Prostate gland (tissue), 2 donors: Measurements from ENCODE around the gene AHNAK. TPM values are rescaled to one million over a fixed set of nuclear protein-coding genes. Genes with fewer than 3 reads are reported as not detected.

Experiments
- DNase-seq: peaks from one replicate; pipeline ENCODE4 v3.0.0-alpha.2; 2019; ENCODE audit warnings: low spot score
- H3K27ac ChIP-seq, 2 donors: fragments of 200-600 bp; sonication (generic); 2 replicates each; pipeline ENCODE4 v1.5.1; 2017 to 2019
- H3K27me3 ChIP-seq: fragments of 200-600 bp; sonication (generic); replicated peaks from 2 replicates; pipeline ENCODE4 v1.5.1; 2019; ENCODE audit not compliant: insufficient read depth
- H3K36me3 ChIP-seq, 2 donors: fragments of 200-600 bp; sonication (generic); 1 replicate in 1 of 2; 2 replicates in 1 of 2; pipeline versions ENCODE4 v1.5.1 to v1.8.1; 2017 to 2019
- H3K4me1 ChIP-seq: fragments of 200-600 bp; sonication (generic); replicated peaks from 2 replicates; pipeline ENCODE4 v1.5.1; 2019
- H3K4me3 ChIP-seq, 2 donors: fragments of 200-600 bp; sonication (generic); 2 replicates each; pipeline ENCODE4 v1.5.1; 2017 to 2019
- H3K9me3 ChIP-seq: fragments of 200-600 bp; sonication (generic); 2 replicates; pipeline ENCODE4 v1.5.1; 2017
- POLR2A ChIP-seq: fragments of 450-650 bp; IDR thresholded peaks from one replicate; pipeline ENCODE4 v1.6.1; 2016; ENCODE audit warnings: antibody characterized with exemption, mild to moderate bottlenecking
- POLR2AphosphoS5 ChIP-seq: sonication (generic); formaldehyde crosslinking; IDR thresholded peaks from one replicate; pipeline ENCODE4 v1.6.1; 2017; ENCODE audit warnings: antibody characterized with exemption
- WGBS: methylation state at CpG from one replicate; pipeline ENCODE4 v1.1.5; 2018; 5-methylcytosine and 5-hydroxymethylcytosine counted together
- intact Hi-C: fragments of 100-400 bp; cut with DNase I; formaldehyde crosslinking; loops from one replicate; pipeline ENCODE4 v1.14.2; 2022
- total RNA-seq, 2 donors: library from RNA; depleted of rRNA; stranded (reverse); fragments of >200 nt; gene quantifications; one replicate each; pipeline ENCODE4 v1.1.0, GENCODE V29; 2016
- TF ChIP-seq, protein P1 (sequence below), 4 experiments: fragments of 200-600 bp in 2 of 4; fragments of 450-650 bp in 2 of 4; sonication (generic) in 2 of 4; IDR thresholded peaks; 1 replicate in 3 of 4; 2 replicates in 1 of 4; pipeline ENCODE4 v1.5.1; 2016 to 2019; ENCODE audit warnings: antibody characterized with exemption in 4 of 4, mild to moderate bottlenecking in 2 of 4, moderate library complexity in 2 of 4

The AHNAK gene
- total RNA-seq, 2 donors from 2014 or later = 367 to 434 TPM

DNA sequence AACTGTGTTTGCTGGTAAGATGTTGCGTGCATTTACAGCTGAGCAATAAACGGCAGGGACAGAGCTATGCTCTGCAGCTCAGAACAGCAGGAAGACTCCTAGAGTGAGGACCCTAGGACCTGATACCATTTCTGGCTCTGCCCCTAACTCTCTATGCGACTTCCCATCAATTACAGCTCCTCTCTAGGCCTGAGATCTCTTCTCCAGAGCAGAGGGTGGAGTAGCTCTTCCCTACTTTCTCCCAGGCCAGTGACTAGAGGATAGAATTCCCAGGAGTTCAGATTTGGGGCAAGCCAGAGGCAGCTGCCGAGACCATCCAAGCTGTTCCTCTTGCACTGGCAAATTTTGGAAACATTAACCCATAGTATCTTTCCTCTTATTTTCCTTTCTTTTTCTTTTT is 140.6 kb downstream of the AHNAK start:
- H3K36me3 ChIP-seq = no peaks in the 10 kb centered on the region
- no peak overlapping the region for H3K4me3 ChIP-seq
- no peak overlapping the region for H3K27ac ChIP-seq
- DNase-seq = no peak
- TF ChIP-seq POLR2AphosphoS5 (no peak), POLR2A (no peak)
- TF ChIP-seq, protein P1, sequence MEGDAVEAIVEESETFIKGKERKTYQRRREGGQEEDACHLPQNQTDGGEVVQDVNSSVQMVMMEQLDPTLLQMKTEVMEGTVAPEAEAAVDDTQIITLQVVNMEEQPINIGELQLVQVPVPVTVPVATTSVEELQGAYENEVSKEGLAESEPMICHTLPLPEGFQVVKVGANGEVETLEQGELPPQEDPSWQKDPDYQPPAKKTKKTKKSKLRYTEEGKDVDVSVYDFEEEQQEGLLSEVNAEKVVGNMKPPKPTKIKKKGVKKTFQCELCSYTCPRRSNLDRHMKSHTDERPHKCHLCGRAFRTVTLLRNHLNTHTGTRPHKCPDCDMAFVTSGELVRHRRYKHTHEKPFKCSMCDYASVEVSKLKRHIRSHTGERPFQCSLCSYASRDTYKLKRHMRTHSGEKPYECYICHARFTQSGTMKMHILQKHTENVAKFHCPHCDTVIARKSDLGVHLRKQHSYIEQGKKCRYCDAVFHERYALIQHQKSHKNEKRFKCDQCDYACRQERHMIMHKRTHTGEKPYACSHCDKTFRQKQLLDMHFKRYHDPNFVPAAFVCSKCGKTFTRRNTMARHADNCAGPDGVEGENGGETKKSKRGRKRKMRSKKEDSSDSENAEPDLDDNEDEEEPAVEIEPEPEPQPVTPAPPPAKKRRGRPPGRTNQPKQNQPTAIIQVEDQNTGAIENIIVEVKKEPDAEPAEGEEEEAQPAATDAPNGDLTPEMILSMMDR (IDR thresholded peaks at IDR 0.05) = no peak
- 54% methylated on average over 4 of the region's 4 CpGs for WGBS
- intact Hi-C loops = no loop called here
- no peaks in the 10 kb centered on the region for H3K27me3 ChIP-seq
- H3K4me1 ChIP-seq = peaks cover 8% of the 10 kb centered on the region
- no peaks in the 10 kb centered on the region for H3K9me3 ChIP-seq

DNA sequence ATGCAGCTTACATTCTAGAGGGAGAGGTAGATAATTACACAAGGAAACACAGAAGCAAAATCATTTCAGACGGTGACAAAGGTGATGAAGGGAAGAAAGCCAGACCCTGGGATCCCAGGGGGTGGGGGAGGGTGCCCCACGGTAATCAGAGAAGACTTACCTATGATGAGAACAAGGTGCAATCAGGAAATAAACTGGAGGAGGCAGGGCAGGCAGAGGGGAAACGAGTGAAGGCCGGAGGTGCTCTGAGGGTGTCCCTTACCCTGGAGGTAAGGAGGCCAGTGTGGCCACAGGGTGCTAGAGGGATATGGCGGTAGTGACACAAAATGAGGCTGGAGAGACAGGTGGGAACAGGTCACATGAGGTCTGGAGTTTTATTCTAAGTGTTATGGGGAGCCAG is 141.7 kb downstream of the AHNAK start:
- intact Hi-C loops = no loop called here

DNA sequence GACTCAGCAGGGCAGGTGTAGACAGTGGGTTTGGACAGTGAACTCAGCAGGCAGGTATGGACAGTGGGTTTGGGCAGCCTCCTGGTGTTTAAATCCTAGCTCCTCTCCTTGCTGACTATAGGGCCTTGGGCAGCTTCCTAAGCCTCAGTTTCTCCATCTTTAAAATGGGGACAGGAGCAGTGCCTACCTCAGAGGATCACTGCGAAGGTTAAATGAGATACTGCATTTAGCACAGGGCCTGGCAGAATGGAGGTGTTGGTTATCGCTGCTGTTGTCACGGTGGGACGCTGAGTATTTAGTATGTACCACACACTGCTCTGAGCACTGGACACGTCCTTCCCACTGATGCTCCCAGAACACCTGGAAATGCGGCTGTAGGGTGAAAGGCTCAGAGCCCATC is 142.2 kb downstream of the AHNAK start:
- no peaks in the 10 kb centered on the region for H3K27me3 ChIP-seq
- H3K4me1 ChIP-seq = peaks cover 21% of the 10 kb centered on the region
- H3K27ac ChIP-seq = no peak overlapping the region

More for the DNA sequence above, 141.7 kb downstream of the AHNAK start:
- no peaks in the 10 kb centered on the region for H3K9me3 ChIP-seq
- H3K4me3 ChIP-seq = no peak overlapping the region
- no peak overlapping the region for H3K27ac ChIP-seq
- no peak for DNase-seq
- H3K36me3 ChIP-seq = no peaks in the 10 kb centered on the region
- H3K27me3 ChIP-seq = no peaks in the 10 kb centered on the region
- peaks cover 17% of the 10 kb centered on the region for H3K4me1 ChIP-seq
- 82% methylated on average over 5 of the region's 5 CpGs for WGBS
- TF ChIP-seq, protein P1 (IDR thresholded peaks at IDR 0.05) = no peak
- TF ChIP-seq POLR2A (no peak), POLR2AphosphoS5 (no peak)

DNA sequence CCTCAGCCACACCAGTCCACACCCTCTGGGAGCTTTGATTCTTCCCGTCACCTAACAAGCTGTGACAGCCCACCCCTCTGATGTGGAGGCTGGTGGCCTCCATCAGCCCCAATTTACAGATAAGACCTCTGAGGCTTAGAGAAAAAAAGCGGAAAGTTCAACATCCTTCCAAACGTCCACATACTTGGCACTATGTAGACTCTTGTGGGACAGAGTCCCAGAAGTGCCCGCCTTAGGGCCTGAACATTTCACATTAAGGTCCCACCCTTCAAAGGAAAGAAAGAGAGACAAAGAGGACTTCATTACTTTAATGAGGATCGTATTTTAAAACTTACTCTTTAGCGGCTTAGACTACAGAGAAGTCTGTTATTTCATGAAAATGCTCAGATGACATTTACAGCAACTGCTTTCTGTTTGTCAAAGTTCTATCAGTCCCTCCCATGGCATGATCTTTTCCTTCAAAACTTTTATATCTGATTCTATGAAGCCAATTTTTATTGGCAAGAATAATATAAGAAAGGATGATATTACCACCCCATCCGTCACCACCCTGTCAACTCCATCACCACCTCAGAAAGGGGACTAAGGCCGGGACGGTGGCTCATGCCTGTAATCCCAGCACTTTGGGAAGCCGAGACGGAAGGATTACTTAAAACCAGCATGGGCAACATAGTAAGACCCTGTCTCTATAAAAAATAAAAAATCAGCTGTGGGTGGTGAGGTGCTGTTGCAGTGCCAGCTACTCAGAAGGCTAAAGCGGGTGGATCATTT is 143.5 kb downstream of the AHNAK start:
- no peak for DNase-seq
- Histone ChIP-seq H3K27me3 (no peaks in the 10 kb centered on the region), H3K4me1 (peaks cover 21% of the 10 kb centered on the region), H3K36me3 (no peaks in the 10 kb centered on the region), H3K4me3 (no peak overlapping the region), H3K9me3 (no peaks in the 10 kb centered on the region), H3K27ac (peak overlapping the region in 1 of 2 donors; percentile 67)
- intact Hi-C loops = no loop called here
- no peak for TF ChIP-seq POLR2AphosphoS5
- TF ChIP-seq, protein P1 (IDR thresholded peaks at IDR 0.05) = no peak
- no peak for TF ChIP-seq POLR2A
- 29% methylated on average over 12 of the region's 12 CpGs for WGBS

More for the DNA sequence above, 142.2 kb downstream of the AHNAK start:
- 91% methylated on average over 6 of the region's 6 CpGs for WGBS
- intact Hi-C loops = no loop called here
- Histone ChIP-seq H3K36me3 (no peaks in the 10 kb centered on the region), H3K4me3 (no peak overlapping the region), H3K9me3 (no peaks in the 10 kb centered on the region)
- TF ChIP-seq, protein P1 (IDR thresholded peaks at IDR 0.05) = no peak
- TF ChIP-seq POLR2A (no peak), POLR2AphosphoS5 (no peak)
- no peak for DNase-seq
